Loucy (cell line): ENCODE data around the gene FEM1A.

Experiments
- H2AFZ ChIP-seq: fragments of 200-600 bp; sonication (generic); 2 replicates; pipeline ENCODE4 v1.6.0; 2016; ENCODE audit warnings: antibody characterized with exemption, mild to moderate bottlenecking, low read length, moderate library complexity
- H3F3A ChIP-seq: fragments of 200-600 bp; 2 replicates; pipeline ENCODE4 v1.6.0; 2016; ENCODE audit warnings: antibody characterized with exemption, low read depth, mild to moderate bottlenecking
- H3K27me3 ChIP-seq: fragments of 200-600 bp; sonication (generic); 2 replicates; pipeline ENCODE4 v1.6.1; 2014; ENCODE audit warnings: low read length, mild to moderate bottlenecking; ENCODE audit not compliant: insufficient read depth, poor library complexity, severe bottlenecking
- H3K36me3 ChIP-seq: fragments of 200-600 bp; sonication (generic); 2 replicates; pipeline ENCODE4 v1.6.1; 2016; ENCODE audit warnings: low read length; ENCODE audit not compliant: insufficient read depth
- H3K4me1 ChIP-seq: fragments of 200-600 bp; sonication (generic); 2 replicates; pipeline ENCODE4 v1.5.1; 2014; ENCODE audit warnings: low read length, mild to moderate bottlenecking; ENCODE audit not compliant: insufficient read depth, poor library complexity, severe bottlenecking
- H3K4me2 ChIP-seq: fragments of 200-600 bp; sonication (generic); 2 replicates; pipeline ENCODE4 v1.6.0; 2014; ENCODE audit warnings: antibody characterized with exemption, low read length, low read depth, mild to moderate bottlenecking; ENCODE audit not compliant: poor library complexity, severe bottlenecking
- H3K4me3 ChIP-seq: fragments of 200-600 bp; sonication (generic); 2 replicates; pipeline ENCODE4 v1.5.1; 2014; ENCODE audit warnings: low read length, mild to moderate bottlenecking, mixed read lengths; ENCODE audit not compliant: poor library complexity, severe bottlenecking
- H3K79me2 ChIP-seq: fragments of 200-600 bp; sonication (generic); 2 replicates; pipeline ENCODE4 v1.6.1; 2014; ENCODE audit warnings: low read length; ENCODE audit not compliant: insufficient read depth
- H3K9ac ChIP-seq: fragments of 200-600 bp; sonication (generic); 2 replicates; pipeline ENCODE4 v1.6.0; 2014; ENCODE audit warnings: mild to moderate bottlenecking, low read depth, low read length, moderate library complexity; ENCODE audit not compliant: poor library complexity, severe bottlenecking
- H3K9me2 ChIP-seq: fragments of 200-600 bp; sonication (generic); replicated peaks from 2 replicates; pipeline ENCODE4 v1.6.1; 2016; ENCODE audit warnings: low read depth, low read length, mixed read lengths
- H3K9me3 ChIP-seq: fragments of 200-600 bp; sonication (generic); 2 replicates; pipeline ENCODE4 v1.6.1; 2014; ENCODE audit warnings: mild to moderate bottlenecking, antibody characterized with exemption, low read length, low read depth; ENCODE audit not compliant: insufficient read depth
- H4K20me1 ChIP-seq: fragments of 200-600 bp; sonication (generic); 2 replicates; pipeline ENCODE4 v1.6.0; 2014; ENCODE audit warnings: antibody characterized with exemption, low read length, mild to moderate bottlenecking; ENCODE audit not compliant: insufficient read depth, poor library complexity, severe bottlenecking
- CTCF ChIP-seq: fragments of 200-600 bp; sonication (generic); conservative IDR thresholded peaks from 2 replicates; pipeline ENCODE4 v1.5.1; 2014; ENCODE audit warnings: mild to moderate bottlenecking, antibody characterized with exemption, low read length
- EZH2phosphoT487 ChIP-seq: fragments of 200-600 bp; IDR thresholded peaks from 2 replicates; pipeline ENCODE4 v1.6.1; 2018; ENCODE audit warnings: antibody characterized with exemption, mild to moderate bottlenecking, moderate library complexity, borderline replicate concordance

FEM1A gene

GRCh38 chr19:4755459-4755858, 36.1 kb upstream of the FEM1A start:
- H3K36me3 ChIP-seq, result no peaks in the 10 kb centered on the region
- no peaks in the 10 kb centered on the region for H3K27me3 ChIP-seq
- H3K9me2 ChIP-seq, result no peaks in the 10 kb centered on the region
- TF ChIP-seq EZH2phosphoT487 (no peak), CTCF (no peak)
- no peaks in the 10 kb centered on the region for H4K20me1 ChIP-seq
- no peak overlapping the region for H2AFZ ChIP-seq
- no peak overlapping the region for H3K4me2 ChIP-seq
- H3K9me3 ChIP-seq, result no peaks in the 10 kb centered on the region
- no peaks in the 10 kb centered on the region for H3K79me2 ChIP-seq
- no peaks in the 10 kb centered on the region for H3K4me1 ChIP-seq
- H3K9ac ChIP-seq, result no peak overlapping the region
- H3F3A ChIP-seq, result no peaks in the 10 kb centered on the region
- H3K4me3 ChIP-seq, result no peak overlapping the region

- no peaks in the 10 kb centered on the region for H3K9me3 ChIP-seq
- no peaks in the 10 kb centered on the region for H3F3A ChIP-seq
- TF ChIP-seq EZH2phosphoT487 (no peak), CTCF (no peak)
- H2AFZ ChIP-seq, result no peak overlapping the region
- no peaks in the 10 kb centered on the region for H4K20me1 ChIP-seq
- H3K4me2 ChIP-seq, result no peak overlapping the region
- no peaks in the 10 kb centered on the region for H3K27me3 ChIP-seq
- H3K4me3 ChIP-seq, result no peak overlapping the region
- H3K79me2 ChIP-seq, result no peaks in the 10 kb centered on the region
- no peak overlapping the region for H3K9ac ChIP-seq
- no peaks in the 10 kb centered on the region for H3K4me1 ChIP-seq
- no peaks in the 10 kb centered on the region for H3K9me2 ChIP-seq
- H3K36me3 ChIP-seq, result no peaks in the 10 kb centered on the region
These were observed 33.5 kb upstream of the FEM1A start for GRCh38 chr19:4758082-4758481.

- H3K4me2 ChIP-seq, result no peak overlapping the region
- H2AFZ ChIP-seq, result no peak overlapping the region
- no peaks in the 10 kb centered on the region for H3K9me2 ChIP-seq
- no peaks in the 10 kb centered on the region for H3K4me1 ChIP-seq
- H3K9ac ChIP-seq, result no peak overlapping the region
- no peaks in the 10 kb centered on the region for H4K20me1 ChIP-seq
- TF ChIP-seq CTCF (no peak), EZH2phosphoT487 (no peak)
- H3F3A ChIP-seq, result no peaks in the 10 kb centered on the region
- no peaks in the 10 kb centered on the region for H3K36me3 ChIP-seq
- H3K79me2 ChIP-seq, result no peaks in the 10 kb centered on the region
- no peak overlapping the region for H3K4me3 ChIP-seq
- no peaks in the 10 kb centered on the region for H3K27me3 ChIP-seq
- no peaks in the 10 kb centered on the region for H3K9me3 ChIP-seq
These were observed 32.9 kb upstream of the FEM1A start for GRCh38 chr19:4758659-4759058.
